NT2/D1 (cell line): Measurements from ENCODE around the gene AEBP2.

ENCODE experiments used
- SUZ12 ChIP-seq: IDR thresholded peaks from 2 replicates; pipeline ENCODE4 v1.6.1; 2011; ENCODE audit not compliant: insufficient read length, insufficient read depth; ENCODE audit errors: extremely low read depth
- YY1 ChIP-seq: IDR thresholded peaks from 2 replicates; pipeline ENCODE4 v1.6.1; 2011; ENCODE audit not compliant: insufficient read length, insufficient read depth

- TF ChIP-seq SUZ12, result no peak
- no peak for TF ChIP-seq YY1
Measured at GRCh38 chr12:19411234-19412204, 27.8 kb upstream of the AEBP2 start.
